ENCODE data around the gene MAP1LC3A.

Gene MAP1LC3A

DNA sequence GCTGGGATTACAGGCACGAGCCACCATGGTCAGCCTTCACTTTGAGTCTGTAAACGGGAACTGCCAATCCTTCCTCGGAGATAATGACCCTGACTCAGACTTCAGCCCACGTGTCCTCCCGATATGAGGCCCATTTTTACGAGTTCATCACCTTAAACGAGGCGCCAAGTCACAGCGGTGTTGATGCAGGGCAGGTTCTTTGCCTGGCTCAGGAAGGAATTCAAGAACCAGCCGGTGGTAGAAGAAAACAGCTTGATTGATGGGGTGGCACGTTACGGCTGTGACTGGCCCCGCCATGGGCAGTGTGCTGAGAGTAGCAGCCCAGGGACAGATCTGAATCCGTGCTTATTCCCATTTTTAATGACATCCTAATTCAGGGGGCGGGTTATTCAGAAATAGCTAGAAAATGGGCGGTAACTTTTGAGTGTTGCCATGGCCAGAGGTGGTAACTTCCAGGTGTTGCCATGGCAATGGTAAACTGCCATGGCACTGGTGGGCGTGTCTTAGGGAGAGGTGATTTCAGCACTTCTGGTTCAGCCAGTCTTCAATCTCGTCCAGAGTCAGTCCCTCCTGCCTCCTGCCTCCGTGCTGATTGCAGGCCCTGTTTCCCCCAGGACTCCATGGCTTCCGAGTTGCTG is 9.1 kb upstream of the MAP1LC3A start:
- DNase-seq (no peak), ATAC-seq (no peak)

GRCh38 chr20:34549929-34550305 is 8.6 kb upstream of the MAP1LC3A start:
- ATAC-seq (no peak), DNase-seq (no peak)

DNA sequence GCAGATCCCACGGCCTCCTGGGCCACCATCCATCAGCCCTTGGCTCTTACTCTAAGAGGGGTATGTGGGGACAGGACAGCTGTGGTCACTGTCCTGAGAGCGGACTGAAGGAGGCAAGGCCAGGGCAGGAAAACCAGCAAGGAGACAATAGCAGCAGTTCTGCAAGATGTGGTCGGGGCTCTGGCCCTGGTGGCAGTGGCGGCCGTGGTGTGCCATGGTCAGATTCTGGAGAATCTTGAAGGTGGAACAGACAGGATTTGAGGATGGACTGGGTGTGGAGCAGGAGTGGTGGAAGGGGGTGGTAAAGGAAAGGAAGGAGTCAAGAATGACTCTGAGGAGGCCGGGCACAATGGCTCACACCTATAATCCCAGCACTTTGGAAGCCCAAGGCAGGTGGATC is 5.9 kb upstream of the MAP1LC3A start:
- no peak for ATAC-seq
- DNase-seq, result no peak

GRCh38 chr20:34553366-34553867 is 5.1 kb upstream of the MAP1LC3A start:
- ATAC-seq (no peak), DNase-seq (no peak)

DNA sequence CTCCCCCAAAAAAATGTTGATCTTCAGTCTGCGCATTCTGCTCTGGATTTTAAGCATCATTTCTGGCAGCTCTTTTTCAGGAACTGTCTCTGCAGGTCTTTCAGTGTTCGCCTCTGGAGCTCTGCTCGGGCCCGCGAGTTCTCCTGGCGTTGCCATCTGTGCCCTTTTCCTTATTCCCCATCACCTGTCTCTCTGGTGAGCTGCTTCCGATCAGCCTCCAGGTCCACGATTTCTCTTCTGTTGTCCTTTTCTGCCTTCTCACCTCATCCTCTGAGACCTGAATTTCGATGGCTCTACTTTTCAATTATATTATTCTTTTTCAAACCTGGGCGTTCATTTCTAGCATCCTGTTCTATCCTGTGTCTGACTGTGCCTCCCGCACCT is 590 bp upstream of the MAP1LC3A start:
- ATAC-seq (no peak), DNase-seq (no peak)

DNA sequence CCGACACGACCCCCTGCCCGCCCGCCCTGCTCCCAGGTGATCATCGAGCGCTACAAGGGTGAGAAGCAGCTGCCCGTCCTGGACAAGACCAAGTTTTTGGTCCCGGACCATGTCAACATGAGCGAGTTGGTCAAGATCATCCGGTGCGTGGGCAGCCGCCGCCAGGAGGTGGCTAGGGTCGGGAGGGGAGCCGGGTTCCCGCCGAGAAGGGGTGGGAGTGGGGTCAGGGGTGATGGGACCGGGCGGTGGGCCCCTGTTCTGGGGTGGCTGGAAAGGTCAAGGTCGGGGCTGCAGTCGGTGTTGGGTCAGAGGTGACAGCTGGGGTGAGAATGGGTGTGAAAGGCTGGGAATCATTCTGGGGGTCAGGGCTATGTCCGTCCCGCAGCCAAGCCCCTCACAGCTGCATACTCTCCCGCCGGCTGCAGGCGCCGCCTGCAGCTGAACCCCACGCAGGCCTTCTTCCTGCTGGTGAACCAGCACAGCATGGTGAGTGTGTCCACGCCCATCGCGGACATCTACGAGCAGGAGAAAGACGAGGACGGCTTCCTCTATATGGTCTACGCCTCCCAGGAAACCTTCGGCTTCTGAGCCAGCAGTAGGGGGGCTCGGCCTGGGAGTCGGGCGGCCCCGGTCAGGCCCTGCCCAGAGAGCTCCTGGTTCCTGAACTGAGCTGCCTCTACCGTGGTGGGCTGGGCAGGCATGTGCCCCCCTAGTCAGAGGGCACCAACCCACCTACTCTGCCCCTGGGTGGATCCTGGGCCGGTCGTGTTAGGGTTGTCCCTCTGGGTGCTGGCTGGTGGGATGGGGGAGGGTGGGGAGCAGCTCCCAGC is 1.0 kb downstream of the MAP1LC3A start:
- no peak for DNase-seq

DNA sequence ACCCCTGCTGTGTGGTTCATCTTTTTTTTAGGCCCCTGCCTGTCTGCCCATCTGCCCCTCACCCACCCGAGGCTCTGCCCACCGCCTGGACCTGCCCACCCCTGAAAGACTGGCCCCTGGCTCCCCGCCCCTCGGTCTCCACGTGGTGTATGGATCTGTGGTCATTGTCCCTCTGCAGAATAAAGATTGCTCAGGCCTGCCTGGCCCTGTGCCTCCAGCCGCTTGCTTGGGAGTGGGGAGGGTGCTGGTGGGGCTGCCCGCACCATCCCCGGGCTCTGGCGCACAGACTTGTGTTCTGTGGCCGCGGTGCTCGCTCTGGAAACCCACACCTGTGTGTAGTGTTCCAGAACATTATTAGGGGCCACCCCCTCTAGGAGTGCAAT is 1.6 kb downstream of the MAP1LC3A start:
- ATAC-seq, result no peak
- no peak for DNase-seq

More for the DNA sequence above, 1.0 kb downstream of the MAP1LC3A start:
- no peak for ATAC-seq

DNA sequence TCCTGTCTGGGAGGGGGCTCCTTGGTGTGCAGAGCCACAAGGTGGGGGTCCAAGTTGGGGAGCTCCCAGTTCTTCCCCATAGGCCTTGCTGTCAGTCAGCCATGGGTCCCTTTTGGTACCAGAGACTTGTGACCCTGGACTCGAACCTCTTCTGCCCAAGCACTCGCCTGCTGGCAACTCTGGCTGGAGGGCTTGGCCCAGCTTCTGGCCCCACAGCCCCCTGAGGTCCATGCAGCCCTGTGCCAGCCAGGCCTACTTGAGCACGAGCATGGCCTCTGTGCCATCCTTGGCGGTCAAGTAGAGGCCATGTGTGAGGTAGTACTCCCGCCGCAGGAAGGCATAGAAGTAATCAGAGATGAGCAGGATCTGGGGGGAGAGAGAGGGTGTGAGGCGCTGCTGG is 2.1 kb downstream of the MAP1LC3A start:
- ATAC-seq (no peak), DNase-seq (no peak)

GRCh38 chr20:34561661-34562060 is 3.1 kb downstream of the MAP1LC3A start:
- ATAC-seq (no peak), DNase-seq (no peak)

DNA sequence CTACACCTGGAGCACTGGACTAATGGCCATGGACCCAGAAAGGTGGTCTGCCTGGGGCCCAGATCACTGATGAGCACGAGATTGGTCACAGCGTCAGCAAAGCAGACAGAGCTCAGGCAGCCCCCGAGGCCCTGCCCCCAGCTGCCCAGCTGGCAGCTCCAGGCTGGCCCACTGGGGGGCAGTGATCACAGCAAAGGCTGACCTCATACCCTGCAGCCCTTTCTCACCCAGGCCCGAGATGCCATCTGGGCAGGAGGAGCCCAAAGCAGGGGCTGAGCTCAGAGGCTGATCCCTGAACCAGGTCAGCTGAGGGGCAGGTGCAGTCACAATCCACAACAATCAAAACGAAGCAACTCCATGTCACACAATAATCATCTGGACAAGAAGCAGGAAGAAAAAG is 4.1 kb downstream of the MAP1LC3A start:
- no peak for DNase-seq
- peak; percentile 30 for ATAC-seq

GRCh38 chr20:34564833-34565232 is 6.3 kb downstream of the MAP1LC3A start:
- DNase-seq, result no peak
- ATAC-seq, result no peak

DNA sequence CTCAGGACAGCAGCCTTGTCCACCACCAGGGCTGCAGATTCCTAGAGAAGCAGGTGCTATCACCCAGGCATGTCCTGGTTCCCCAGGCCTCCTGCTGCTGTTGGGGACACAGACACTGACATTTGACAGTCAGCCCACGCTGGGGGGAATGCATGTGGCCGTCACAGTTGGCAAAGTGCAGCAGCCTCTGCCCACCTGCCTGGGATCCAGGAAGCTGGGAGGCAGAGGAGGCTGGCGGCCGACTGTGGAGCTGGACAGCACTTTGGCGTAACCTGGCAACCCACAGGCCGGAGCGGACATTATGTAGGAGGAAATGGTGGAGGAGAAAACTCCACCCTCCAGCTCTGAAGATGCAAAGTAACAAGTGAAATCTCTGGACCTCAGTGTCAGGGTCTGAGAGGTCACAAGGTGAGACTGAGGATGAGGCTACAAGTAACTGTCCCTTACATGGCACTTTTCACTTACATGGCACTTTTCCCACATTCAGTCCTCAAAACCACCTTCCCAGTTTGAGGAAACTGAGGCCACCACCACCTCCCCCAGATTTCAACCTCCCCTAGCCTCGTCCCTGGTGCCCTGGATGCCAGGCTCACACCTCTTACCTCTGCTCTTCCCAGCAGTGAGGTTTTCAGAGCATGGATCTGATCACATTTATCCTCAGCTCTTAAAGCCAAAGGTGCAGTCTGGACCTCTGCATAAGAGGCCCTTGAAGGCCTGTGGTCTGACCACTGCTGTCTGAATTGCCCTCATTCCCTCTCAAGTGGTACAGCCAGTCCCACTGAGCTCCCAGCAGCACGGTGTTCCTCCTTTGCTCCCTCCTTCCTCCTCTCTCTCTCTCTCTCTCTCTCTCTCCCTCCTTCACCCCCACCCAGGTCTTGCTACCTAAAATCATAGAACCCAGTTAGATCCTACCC is 8.7 kb downstream of the MAP1LC3A start:
- ATAC-seq, result no peak
- DNase-seq, result no peak

DNA sequence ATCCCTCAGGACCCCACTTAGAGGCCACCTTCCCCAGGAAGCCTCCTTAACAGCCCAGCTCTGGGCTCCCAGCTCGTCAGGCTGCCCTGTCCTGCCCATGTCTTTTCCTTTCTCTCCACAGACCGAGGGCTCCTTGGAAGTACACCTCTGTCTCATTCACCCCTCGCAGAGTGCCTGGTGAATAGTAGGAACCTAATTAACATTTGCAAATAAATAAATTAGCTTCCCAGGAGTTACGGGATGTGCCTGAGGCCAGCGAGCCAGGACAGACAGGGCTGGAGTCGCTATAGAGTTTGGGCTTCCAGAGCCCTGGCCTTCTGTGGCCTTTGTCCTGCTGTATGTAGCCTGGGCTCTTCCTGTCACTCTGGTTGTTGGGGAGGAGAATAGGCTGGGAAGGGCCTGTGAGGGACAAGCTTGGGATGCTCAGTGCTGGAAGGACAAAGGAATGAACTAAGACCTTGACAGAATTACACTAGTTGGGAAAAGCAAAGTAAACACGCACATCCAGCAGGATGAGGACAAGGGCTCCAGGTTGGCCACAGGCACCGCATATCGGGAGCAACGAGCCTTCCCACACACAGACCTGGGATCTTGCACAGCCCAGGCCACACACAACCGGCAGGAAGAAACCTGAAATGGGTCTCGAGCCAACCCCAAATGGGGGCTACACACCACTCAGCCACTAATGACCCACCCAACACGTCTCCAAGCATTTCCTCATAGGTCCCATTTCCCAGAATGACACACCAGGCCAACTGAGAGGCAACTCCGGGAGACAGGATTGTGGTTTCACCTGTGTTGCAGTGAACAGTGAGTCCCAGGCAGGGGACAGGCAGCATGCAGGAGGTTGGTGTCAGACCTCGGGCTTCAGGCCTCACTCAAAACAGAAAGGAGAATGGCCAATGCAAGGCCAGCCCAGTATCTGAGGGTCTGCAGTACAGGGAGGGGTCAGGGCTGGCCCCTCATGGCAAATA is 9.7 kb downstream of the MAP1LC3A start:
- ATAC-seq, result no peak
- no peak for DNase-seq

DNA sequence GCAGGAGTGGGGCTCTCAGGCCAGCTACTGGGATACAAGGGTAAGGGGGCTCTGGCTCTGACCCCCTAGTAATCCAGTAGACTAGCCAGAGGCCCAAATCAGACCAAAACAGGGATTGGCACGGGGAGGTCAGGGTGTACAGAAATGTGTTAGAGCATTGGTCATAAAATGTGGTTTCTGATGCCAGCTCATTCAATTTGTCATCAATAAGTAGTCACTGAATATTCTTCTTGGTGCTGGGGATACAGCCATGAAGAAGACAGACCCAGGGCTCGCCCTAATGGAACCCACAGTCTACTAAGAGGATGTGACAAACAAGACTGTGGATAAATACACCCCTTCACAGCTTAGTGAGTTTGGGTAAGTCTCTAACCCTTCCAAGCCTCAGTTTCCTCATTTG is 11.1 kb downstream of the MAP1LC3A start:
- ATAC-seq, result no peak
- DNase-seq, result no peak

DNA sequence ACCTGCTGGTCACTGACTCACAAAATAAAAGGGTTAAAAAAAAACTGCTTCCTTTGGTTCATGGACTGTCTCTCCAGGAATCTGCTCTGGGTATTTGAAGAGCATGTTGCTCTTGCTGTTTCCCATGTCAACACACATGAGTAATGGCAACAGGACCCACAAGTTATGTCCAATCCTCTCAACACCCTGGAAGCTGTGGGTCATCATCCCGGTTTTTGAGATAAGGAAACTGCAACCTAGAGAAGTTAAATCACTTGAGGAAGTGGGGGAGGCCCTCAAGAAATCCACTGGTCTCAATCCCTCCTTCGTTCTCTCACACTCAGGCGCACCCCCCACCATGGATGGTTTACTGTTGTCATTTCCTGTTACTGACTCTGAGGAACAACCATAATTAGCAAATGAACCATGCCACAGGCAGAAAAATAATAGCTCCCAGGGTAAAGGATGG is 12.4 kb downstream of the MAP1LC3A start:
- no peak for DNase-seq
- no peak for ATAC-seq

DNA sequence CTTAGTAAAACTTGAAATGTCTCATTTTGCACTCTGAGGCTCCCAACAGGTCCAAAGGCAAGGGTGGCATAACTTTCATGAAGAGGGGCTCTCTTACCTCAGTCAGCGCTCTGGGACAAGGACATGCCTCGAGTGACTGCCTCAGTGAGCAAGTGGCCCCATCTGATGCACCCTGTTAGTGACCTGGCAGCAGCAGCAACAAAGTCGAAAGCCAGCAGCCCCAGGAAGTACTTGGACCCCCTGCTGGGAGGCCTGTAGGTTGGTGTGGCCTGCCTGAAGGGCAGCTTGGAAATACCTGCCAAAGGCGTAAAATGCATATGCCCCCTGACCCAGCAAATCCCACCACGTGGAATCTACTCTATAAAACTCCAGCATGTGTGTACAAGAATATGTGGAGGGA is 13.2 kb downstream of the MAP1LC3A start:
- DNase-seq, result no peak
- ATAC-seq, result no peak

DNA sequence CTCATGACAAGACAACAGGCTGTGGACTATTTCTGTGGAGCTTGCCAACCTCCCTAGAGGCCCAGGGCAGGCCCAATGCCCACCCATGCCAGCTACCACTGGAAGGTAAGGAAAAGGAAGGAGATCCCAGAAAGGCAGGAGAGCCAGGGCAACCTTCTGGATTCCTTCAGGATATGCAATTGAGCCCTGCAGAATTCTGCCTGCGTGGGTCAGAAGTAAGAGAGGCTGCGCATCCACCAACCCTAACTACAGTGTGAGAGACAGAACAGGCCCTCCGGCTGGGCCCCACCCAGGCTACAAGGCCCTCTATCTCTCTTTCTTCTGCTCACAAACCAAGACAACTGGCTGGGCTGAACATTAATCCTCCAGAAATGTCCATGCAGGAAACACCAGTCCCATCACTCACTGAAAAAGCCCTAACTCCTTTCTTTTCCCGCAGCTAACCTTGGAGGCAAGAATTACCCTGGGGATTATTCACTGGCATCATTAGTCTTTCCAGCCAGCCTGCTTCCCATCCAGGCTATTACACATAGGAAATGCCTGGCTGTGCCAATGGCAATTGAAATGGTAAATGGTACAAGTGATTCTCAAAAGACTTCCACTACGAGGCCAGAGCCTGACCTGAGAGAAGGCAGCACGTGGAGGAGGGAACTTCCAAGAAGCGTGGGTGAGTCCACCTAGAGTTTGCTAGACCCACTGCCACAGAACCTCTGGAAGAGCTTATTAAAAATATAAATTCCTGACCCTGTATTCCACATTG is 15.2 kb downstream of the MAP1LC3A start:
- ATAC-seq, result no peak
- DNase-seq, result no peak

GRCh38 chr20:34574426-34574825 is 15.9 kb downstream of the MAP1LC3A start:
- ATAC-seq, result no peak

DNA sequence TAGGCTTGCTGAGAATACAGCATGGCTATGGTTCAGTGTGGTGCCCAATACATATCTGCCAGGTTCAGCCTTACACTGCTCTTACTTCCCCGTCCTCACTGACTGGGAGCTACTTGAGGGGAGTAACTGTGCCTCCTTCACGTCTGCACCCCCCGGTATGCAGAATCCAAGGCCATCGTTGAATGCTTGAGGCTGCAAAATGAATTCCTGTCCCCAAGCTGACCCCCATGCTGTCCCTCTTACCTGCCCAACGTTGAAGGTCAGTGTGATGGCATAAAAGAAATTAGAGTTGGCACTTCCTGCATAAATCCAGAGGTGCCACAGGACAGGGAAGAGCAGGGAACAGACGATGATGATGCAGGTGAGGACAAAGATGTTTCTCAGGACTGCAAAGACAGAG is 16.3 kb downstream of the MAP1LC3A start:
- ATAC-seq (no peak), DNase-seq (no peak)

More at GRCh38 chr20:34574426-34574825, 15.9 kb downstream of the MAP1LC3A start:
- no peak for DNase-seq

- ATAC-seq (no peak), DNase-seq (no peak)
Observed at GRCh38 chr20:34575271-34575670, 16.8 kb downstream of the MAP1LC3A start.

GRCh38 chr20:34575756-34576155 is 17.2 kb downstream of the MAP1LC3A start:
- ATAC-seq, result no peak
- no peak for DNase-seq
